Pons (tissue), 1 donor: ENCODE measurements around the gene ANKS1A.

Experiments used
- DNase-seq: peaks from one replicate; pipeline ENCODE4 v3.0.0-alpha.2; 2016; ENCODE audit warnings: low spot score

Gene ANKS1A

GRCh38 chr6:35072698-35073055 lies 183.6 kb downstream of the ANKS1A start:
- no peak for DNase-seq

GRCh38 chr6:35073211-35073610 lies 184.2 kb downstream of the ANKS1A start:
- no peak for DNase-seq

GRCh38 chr6:35073766-35074471 lies 184.9 kb downstream of the ANKS1A start:
- DNase-seq = no peak

- DNase-seq = no peak
Measured at GRCh38 chr6:35076997-35077712, 188.1 kb downstream of the ANKS1A start.

GRCh38 chr6:35077713-35078105 lies 188.7 kb downstream of the ANKS1A start:
- DNase-seq = no peak

GRCh38 chr6:35078226-35078850 lies 189.3 kb downstream of the ANKS1A start:
- no peak for DNase-seq

- DNase-seq = no peak
Measured at GRCh38 chr6:35078896-35079295, 189.8 kb downstream of the ANKS1A start.

GRCh38 chr6:35079311-35080000 lies 190.4 kb downstream of the ANKS1A start:
- no peak for DNase-seq

GRCh38 chr6:35080016-35080680 lies 191.1 kb downstream of the ANKS1A start:
- DNase-seq = no peak

GRCh38 chr6:35080821-35081425 lies 191.9 kb downstream of the ANKS1A start:
- no peak for DNase-seq

GRCh38 chr6:35081426-35081851 lies 192.4 kb downstream of the ANKS1A start:
- DNase-seq = no peak

GRCh38 chr6:35082046-35082732 lies 193.1 kb downstream of the ANKS1A start:
- no peak for DNase-seq

GRCh38 chr6:35082733-35083403 lies 193.8 kb downstream of the ANKS1A start:
- DNase-seq = no peak

- no peak for DNase-seq
Measured at GRCh38 chr6:35083507-35083906, 194.5 kb downstream of the ANKS1A start.

- DNase-seq = no peak
Measured at GRCh38 chr6:35084041-35084491, 195.0 kb downstream of the ANKS1A start.

GRCh38 chr6:35084511-35085203 lies 195.6 kb downstream of the ANKS1A start:
- no peak for DNase-seq

- DNase-seq = no peak
Measured at GRCh38 chr6:35085359-35086281, 196.6 kb downstream of the ANKS1A start.

- DNase-seq = no peak
Measured at GRCh38 chr6:35086282-35086632, 197.2 kb downstream of the ANKS1A start.
